GM23338 (cell line): ENCODE measurements around the gene TIE1. TPM values are rescaled to one million over a fixed set of nuclear protein-coding genes. Genes with fewer than 3 reads are reported as not detected.

Source experiments
- ATAC-seq: fragments of 200-7000 bp; cut with Tn5 transposase; 3 replicates; pipeline ENCODE4 v1.9.1; 2020
- DNase-seq: peaks from one replicate; pipeline ENCODE4 v3.0.0-alpha.2; 2015; ENCODE audit warnings: low spot score
- H2AFZ ChIP-seq: fragments of 200-600 bp; sonication (generic); 2 replicates; pipeline ENCODE4 v1.8.0; 2016; ENCODE audit warnings: antibody characterized with exemption, mild to moderate bottlenecking, moderate library complexity
- H3F3A ChIP-seq: fragments of 200-600 bp; sonication (generic); replicated peaks from 2 replicates; pipeline ENCODE4 v1.8.0; 2017; ENCODE audit warnings: antibody characterized with exemption, mixed run types, low read depth
- H3K27ac ChIP-seq: fragments of 200-600 bp; sonication (generic); 2 replicates; pipeline ENCODE4 v1.6.1; 2016; ENCODE audit warnings: low read depth
- H3K27me3 ChIP-seq: fragments of 200-600 bp; sonication (generic); 2 replicates; pipeline ENCODE4 v1.8.0; 2016; ENCODE audit warnings: mild to moderate bottlenecking, mixed run types, moderate library complexity; ENCODE audit not compliant: insufficient read depth
- H3K36me3 ChIP-seq: fragments of 200-600 bp; sonication (generic); 2 replicates; pipeline ENCODE4 v1.8.0; 2016; ENCODE audit warnings: mild to moderate bottlenecking; ENCODE audit not compliant: insufficient read depth
- H3K4me1 ChIP-seq: fragments of 200-600 bp; sonication (generic); 2 replicates; pipeline ENCODE4 v1.8.0; 2016; ENCODE audit warnings: mild to moderate bottlenecking, moderate library complexity; ENCODE audit not compliant: insufficient read depth
- H3K4me2 ChIP-seq: fragments of 200-600 bp; sonication (generic); 2 replicates; pipeline ENCODE4 v1.7.1; 2017; ENCODE audit warnings: mixed run types
- H3K4me3 ChIP-seq: fragments of 200-600 bp; sonication (generic); 2 replicates; pipeline ENCODE4 v1.6.1; 2016; ENCODE audit warnings: mixed run types
- H3K79me2 ChIP-seq: fragments of 200-600 bp; sonication (generic); replicated peaks from 2 replicates; pipeline ENCODE4 v1.8.0; 2017; ENCODE audit warnings: mild to moderate bottlenecking; ENCODE audit not compliant: insufficient read depth
- H3K9me2 ChIP-seq: fragments of 200-600 bp; sonication (generic); 2 replicates; pipeline ENCODE4 v1.8.0; 2017; ENCODE audit not compliant: insufficient read depth
- H4K20me1 ChIP-seq: fragments of 200-600 bp; sonication (generic); replicated peaks from 2 replicates; pipeline ENCODE4 v1.8.0; 2017; ENCODE audit warnings: mild to moderate bottlenecking; ENCODE audit not compliant: insufficient read depth
- H3K27ac Mint-ChIP-seq: 2 replicates; pipeline ENCODE4 v1.8.0; 2020; ENCODE audit warnings: inconsistent platforms, mild to moderate bottlenecking, moderate library complexity, mixed read lengths
- H3K27me3 Mint-ChIP-seq: 3 replicates; pipeline ENCODE4 v1.8.0; 2022; ENCODE audit warnings: low read depth, mild to moderate bottlenecking, moderate library complexity, mixed read lengths, inconsistent platforms; ENCODE audit not compliant: insufficient read depth, poor library complexity
- H3K36me3 Mint-ChIP-seq: 3 replicates; pipeline ENCODE4 v1.8.0; 2021; ENCODE audit warnings: low read depth, mild to moderate bottlenecking, inconsistent platforms, moderate library complexity, mixed read lengths
- H3K4me1 Mint-ChIP-seq: 3 replicates; pipeline ENCODE4 v1.8.0; 2020; ENCODE audit warnings: mild to moderate bottlenecking, inconsistent platforms, mixed read lengths
- H3K4me3 Mint-ChIP-seq: 3 replicates; pipeline ENCODE4 v1.8.0; 2021; ENCODE audit warnings: moderate library complexity, mild to moderate bottlenecking, inconsistent platforms, mixed read lengths
- H3K9me3 Mint-ChIP-seq: 3 replicates; pipeline ENCODE4 v1.8.0; 2020; ENCODE audit warnings: moderate library complexity, mild to moderate bottlenecking, inconsistent platforms, mixed read lengths
- CREB1 ChIP-seq: fragments of 250-450 bp; sonication (Bioruptor Pico); IDR thresholded peaks from 2 replicates; pipeline ENCODE4 v1.5.0; 2020; ENCODE audit warnings: low read depth, mild to moderate bottlenecking, moderate library complexity
- ETS1 ChIP-seq: IDR thresholded peaks from 2 replicates; pipeline ENCODE4 v1.6.1; 2016; ENCODE audit warnings: antibody characterized with exemption
- EZH2 ChIP-seq: fragments of 200-600 bp; sonication (generic); IDR thresholded peaks from one replicate; pipeline ENCODE4 v1.8.0; 2017; ENCODE audit warnings: antibody characterized with exemption, mild to moderate bottlenecking, low read depth; ENCODE audit not compliant: unreplicated experiment
- EZH2phosphoT487 ChIP-seq: fragments of 200-600 bp; sonication (generic); IDR thresholded peaks from one replicate; pipeline ENCODE4 v1.8.1; 2018; ENCODE audit warnings: antibody characterized with exemption; ENCODE audit not compliant: unreplicated experiment
- JUNB ChIP-seq: IDR thresholded peaks from one replicate; pipeline ENCODE4 v1.6.1; 2016; ENCODE audit warnings: antibody characterized with exemption; ENCODE audit not compliant: unreplicated experiment
- NANOG ChIP-seq: IDR thresholded peaks from 2 replicates; pipeline ENCODE4 v1.6.1; 2016; ENCODE audit warnings: antibody characterized with exemption, borderline replicate concordance
- ZNF331 ChIP-seq: fragments of 250-450 bp; sonication (Bioruptor Pico); IDR thresholded peaks from 2 replicates; pipeline ENCODE4 v1.5.0; 2020; ENCODE audit warnings: low read depth, mild to moderate bottlenecking, moderate library complexity
- polyA plus RNA-seq: library from polyadenylated mRNA; unstranded; fragments of >200 nt; fragmentation: Nextera tagmentation; extraction: Ambion mirVana; gene quantifications from 2 replicates; pipeline ENCODE4 v1.2.1, GENCODE V29; 2016
- total RNA-seq: library from RNA; depleted of rRNA; stranded (reverse); fragments of >200 nt; shearing (Covaris generic); gene quantifications from 2 replicates; pipeline ENCODE4 v1.2.3, GENCODE V29; 2014
- TF ChIP-seq, protein P1 (sequence below), 2 experiments: fragments of 200-600 bp in 1 of 2; sonication (generic) in 1 of 2; conservative IDR thresholded peaks; 2 replicates each; pipeline versions ENCODE4 v1.5.1 to v1.6.1; 2016 to 2017; ENCODE audit warnings: antibody characterized with exemption in 2 of 2, low read depth in 2 of 2, mild to moderate bottlenecking in 2 of 2, moderate library complexity in 1 of 2
- TF ChIP-seq, protein P2 (sequence below): IDR thresholded peaks from one replicate; pipeline ENCODE4 v1.6.1; 2018; ENCODE audit warnings: antibody characterized with exemption; ENCODE audit not compliant: unreplicated experiment

TIE1 gene
- total and polyA plus RNA-seq, 2 experiments from 2014 or later = 0.37 to 2.3 TPM

GRCh38 chr1:43315481-43315880, 14.7 kb downstream of the TIE1 start (continued):
- TF ChIP-seq ZNF331 (CRISPR knock-in tag) (no peak), JUNB (no peak), EZH2phosphoT487 (no peak), EZH2 (no peak), ETS1 (no peak), NANOG (no peak)
- TF ChIP-seq, protein P1, sequence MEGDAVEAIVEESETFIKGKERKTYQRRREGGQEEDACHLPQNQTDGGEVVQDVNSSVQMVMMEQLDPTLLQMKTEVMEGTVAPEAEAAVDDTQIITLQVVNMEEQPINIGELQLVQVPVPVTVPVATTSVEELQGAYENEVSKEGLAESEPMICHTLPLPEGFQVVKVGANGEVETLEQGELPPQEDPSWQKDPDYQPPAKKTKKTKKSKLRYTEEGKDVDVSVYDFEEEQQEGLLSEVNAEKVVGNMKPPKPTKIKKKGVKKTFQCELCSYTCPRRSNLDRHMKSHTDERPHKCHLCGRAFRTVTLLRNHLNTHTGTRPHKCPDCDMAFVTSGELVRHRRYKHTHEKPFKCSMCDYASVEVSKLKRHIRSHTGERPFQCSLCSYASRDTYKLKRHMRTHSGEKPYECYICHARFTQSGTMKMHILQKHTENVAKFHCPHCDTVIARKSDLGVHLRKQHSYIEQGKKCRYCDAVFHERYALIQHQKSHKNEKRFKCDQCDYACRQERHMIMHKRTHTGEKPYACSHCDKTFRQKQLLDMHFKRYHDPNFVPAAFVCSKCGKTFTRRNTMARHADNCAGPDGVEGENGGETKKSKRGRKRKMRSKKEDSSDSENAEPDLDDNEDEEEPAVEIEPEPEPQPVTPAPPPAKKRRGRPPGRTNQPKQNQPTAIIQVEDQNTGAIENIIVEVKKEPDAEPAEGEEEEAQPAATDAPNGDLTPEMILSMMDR (conservative IDR thresholded peaks at IDR 0.05; ENCODE audit: low read depth in 2 of 2) = no peak
- TF ChIP-seq, protein P2, sequence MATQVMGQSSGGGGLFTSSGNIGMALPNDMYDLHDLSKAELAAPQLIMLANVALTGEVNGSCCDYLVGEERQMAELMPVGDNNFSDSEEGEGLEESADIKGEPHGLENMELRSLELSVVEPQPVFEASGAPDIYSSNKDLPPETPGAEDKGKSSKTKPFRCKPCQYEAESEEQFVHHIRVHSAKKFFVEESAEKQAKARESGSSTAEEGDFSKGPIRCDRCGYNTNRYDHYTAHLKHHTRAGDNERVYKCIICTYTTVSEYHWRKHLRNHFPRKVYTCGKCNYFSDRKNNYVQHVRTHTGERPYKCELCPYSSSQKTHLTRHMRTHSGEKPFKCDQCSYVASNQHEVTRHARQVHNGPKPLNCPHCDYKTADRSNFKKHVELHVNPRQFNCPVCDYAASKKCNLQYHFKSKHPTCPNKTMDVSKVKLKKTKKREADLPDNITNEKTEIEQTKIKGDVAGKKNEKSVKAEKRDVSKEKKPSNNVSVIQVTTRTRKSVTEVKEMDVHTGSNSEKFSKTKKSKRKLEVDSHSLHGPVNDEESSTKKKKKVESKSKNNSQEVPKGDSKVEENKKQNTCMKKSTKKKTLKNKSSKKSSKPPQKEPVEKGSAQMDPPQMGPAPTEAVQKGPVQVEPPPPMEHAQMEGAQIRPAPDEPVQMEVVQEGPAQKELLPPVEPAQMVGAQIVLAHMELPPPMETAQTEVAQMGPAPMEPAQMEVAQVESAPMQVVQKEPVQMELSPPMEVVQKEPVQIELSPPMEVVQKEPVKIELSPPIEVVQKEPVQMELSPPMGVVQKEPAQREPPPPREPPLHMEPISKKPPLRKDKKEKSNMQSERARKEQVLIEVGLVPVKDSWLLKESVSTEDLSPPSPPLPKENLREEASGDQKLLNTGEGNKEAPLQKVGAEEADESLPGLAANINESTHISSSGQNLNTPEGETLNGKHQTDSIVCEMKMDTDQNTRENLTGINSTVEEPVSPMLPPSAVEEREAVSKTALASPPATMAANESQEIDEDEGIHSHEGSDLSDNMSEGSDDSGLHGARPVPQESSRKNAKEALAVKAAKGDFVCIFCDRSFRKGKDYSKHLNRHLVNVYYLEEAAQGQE = no peak

DNA sequence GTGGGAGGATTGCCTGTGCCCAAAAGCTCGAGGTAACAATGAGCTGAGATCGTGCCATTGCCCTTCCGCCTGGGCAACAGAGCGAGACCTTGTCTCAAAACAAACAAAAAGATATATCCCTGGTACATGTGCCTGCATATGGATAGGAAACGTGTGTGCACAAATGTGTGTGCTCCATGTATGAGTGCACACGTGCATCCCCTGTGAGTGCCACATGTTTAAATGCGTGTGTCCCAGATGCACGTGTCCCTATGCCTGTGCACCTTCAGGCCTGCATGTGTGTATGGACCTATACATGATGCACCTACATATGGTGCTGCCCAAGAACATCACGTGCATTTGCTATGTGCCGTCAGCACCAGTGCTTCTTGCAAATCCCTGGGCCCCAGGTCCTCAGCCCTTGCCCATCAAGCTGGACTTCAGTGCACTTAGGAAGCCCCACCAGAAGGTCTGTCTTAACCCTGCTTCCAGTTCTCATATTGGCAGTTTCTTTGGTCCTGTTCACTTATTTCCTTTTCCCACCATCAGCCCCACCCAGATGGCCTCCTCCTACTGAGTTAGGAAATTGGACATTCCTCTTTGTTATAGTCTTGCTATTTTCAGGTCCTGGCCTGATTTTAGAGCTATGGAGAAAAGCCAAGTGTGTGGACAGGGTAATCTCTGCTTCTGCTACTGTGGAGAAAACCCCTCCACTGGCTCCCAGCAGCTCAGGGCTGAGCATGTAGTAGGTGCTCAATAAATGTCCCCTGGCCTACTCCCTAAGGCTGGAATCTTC, 15.4 kb downstream of the TIE1 start:
- H3K9me2 ChIP-seq = no peaks in the 10 kb centered on the region
- H3K36me3 ChIP-seq = no peaks in the 10 kb centered on the region
- no peaks in the 10 kb centered on the region for H3K79me2 ChIP-seq
- H4K20me1 ChIP-seq = no peaks in the 10 kb centered on the region
- ATAC-seq = no peak
- no peak for DNase-seq
- H3K4me2 ChIP-seq = no peak overlapping the region
- no peak overlapping the region for H3K4me3 ChIP-seq
- Mint-ChIP-seq H3K27ac (no peak overlapping the region), H3K4me1 (peaks cover 7% of the 10 kb centered on the region; the same call in 2 of the 3 replicates), H3K4me3 (no peak overlapping the region), H3K9me3 (no peaks in the 10 kb centered on the region), H3K27me3 (peaks cover 7% of the 10 kb centered on the region), H3K36me3 (no peaks in the 10 kb centered on the region)
- H3K4me1 ChIP-seq = no peaks in the 10 kb centered on the region
- H3K27ac ChIP-seq = no peak overlapping the region
- H2AFZ ChIP-seq = no peak overlapping the region
- H3F3A ChIP-seq = no peaks in the 10 kb centered on the region
- H3K27me3 ChIP-seq = no peaks in the 10 kb centered on the region
- no peak for TF ChIP-seq CREB1 (CRISPR knock-in tag)
